PC-9 (cell line): ENCODE results near the gene UBE3C.

Source experiments
- EZH2 ChIP-seq: fragments of 200-600 bp; sonication (generic); IDR thresholded peaks from 2 replicates; pipeline ENCODE4 v1.8.0; 2017; ENCODE audit warnings: antibody characterized with exemption, low read depth
- TF ChIP-seq, protein P1 (sequence below): fragments of 200-600 bp; sonication (generic); conservative IDR thresholded peaks from 2 replicates; pipeline ENCODE4 v1.6.1; 2017; ENCODE audit warnings: mixed run types, antibody characterized with exemption, mild to moderate bottlenecking, moderate library complexity

DNA sequence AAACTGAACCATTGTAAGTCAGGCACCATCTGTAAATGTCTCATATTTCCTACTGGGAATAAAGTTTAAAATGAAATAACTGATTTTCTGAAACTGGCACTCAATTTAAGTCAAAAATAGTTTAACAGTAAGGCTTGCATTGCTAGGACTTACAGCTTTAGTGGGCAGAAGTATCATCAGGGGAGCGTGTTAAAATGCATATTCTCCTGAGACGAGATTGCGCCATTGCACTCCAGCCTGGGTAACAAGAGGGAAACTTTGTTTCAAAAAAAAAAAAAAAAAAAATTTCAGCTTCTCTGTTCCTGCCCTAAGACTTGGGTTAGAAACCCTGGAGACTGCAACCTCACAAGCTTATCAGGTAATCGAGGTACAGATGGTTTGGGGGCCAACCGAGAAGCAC lies 65.4 kb downstream of the UBE3C start:
- TF ChIP-seq, protein P1, sequence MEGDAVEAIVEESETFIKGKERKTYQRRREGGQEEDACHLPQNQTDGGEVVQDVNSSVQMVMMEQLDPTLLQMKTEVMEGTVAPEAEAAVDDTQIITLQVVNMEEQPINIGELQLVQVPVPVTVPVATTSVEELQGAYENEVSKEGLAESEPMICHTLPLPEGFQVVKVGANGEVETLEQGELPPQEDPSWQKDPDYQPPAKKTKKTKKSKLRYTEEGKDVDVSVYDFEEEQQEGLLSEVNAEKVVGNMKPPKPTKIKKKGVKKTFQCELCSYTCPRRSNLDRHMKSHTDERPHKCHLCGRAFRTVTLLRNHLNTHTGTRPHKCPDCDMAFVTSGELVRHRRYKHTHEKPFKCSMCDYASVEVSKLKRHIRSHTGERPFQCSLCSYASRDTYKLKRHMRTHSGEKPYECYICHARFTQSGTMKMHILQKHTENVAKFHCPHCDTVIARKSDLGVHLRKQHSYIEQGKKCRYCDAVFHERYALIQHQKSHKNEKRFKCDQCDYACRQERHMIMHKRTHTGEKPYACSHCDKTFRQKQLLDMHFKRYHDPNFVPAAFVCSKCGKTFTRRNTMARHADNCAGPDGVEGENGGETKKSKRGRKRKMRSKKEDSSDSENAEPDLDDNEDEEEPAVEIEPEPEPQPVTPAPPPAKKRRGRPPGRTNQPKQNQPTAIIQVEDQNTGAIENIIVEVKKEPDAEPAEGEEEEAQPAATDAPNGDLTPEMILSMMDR = no peak
- no peak for TF ChIP-seq EZH2
